ENCODE results near the gene TLCD2. TPM values are rescaled to one million over a fixed set of nuclear protein-coding genes. Genes with fewer than 3 reads are reported as not detected.

TLCD2 gene
- total and polyA plus RNA-seq, 2 of the 13 experiments (the other 11 are each of a cell fraction or from before 2014, with no cell fraction given) = 0.90 to 1.1 TPM

DNA sequence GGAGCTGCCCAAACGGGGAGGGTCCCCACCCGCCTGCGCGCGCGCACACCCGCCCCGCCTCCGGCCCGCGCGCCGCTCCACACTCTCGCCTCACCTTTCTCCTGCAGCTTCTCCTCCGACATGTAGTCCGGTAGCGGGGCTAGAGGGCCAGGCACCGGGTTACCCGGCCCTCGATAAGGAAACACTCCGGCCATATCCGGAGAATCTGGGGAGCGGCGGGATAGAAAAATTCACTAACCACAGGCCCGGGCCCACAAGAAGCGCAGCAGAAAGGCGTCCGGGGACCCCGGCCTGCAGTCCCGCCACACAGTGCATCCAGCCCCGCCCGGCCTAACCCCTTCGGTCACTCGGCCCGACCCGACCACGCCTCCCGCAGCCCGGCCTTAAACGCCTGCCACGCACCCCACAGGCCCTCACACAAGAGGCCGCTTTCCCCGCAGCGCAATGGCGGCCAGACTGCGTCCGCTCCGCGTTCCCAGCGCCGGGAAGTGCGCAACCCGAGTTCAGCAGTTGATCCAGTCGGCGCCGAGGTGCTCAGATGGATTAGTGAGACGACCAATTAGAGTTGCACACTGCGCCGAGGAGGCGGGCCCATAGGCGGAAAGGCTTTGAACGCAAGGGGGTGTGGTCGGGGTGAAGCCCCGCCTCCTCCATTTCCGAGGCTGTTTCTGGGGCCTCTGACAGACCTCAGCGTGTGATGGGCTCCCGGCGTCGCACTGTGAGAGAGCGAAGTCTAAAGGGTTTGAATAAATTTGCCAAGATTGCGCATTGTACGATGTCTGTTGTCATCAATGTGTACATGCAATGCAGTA, 25.6 kb downstream of the TLCD2 start, which contains the start of gene PRPF8 (continued):
- TF ChIP-seq, protein P1, sequence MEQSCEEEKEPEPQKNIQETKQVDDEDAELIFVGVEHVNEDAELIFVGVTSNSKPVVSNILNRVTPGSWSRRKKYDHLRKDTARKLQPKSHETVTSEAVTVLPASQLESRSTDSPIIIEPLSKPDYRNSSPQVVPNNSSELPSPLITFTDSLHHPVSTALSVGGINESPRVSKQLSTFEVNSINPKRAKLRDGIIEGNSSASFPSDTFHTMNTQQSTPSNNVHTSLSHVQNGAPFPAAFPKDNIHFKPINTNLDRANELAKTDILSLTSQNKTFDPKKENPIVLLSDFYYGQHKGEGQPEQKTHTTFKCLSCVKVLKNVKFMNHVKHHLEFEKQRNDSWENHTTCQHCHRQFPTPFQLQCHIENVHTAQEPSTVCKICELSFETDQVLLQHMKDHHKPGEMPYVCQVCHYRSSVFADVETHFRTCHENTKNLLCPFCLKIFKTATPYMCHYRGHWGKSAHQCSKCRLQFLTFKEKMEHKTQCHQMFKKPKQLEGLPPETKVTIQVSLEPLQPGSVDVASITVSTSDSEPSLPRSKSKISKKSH (CRISPR knock-in tag; IDR thresholded peaks at IDR 0.05; ENCODE audit: borderline replicate concordance) = 0 out of 2 replicates have a peak, but pooled peaks have one; percentile 56
- TF ChIP-seq XBP1 (CRISPR knock-in tag; IDR thresholded peaks at IDR 0.05) (no peak), ELF3 (CRISPR knock-in tag; IDR thresholded peaks at IDR 0.05) (peak; percentile 50; the same call in 1 of the 2 replicates), E2F2 (CRISPR knock-in tag; IDR thresholded peaks at IDR 0.05; ENCODE audit: borderline replicate concordance) (no peak), SMC3 (IDR thresholded peaks at IDR 0.05; ENCODE audit: low read length) (no peak), ZNF564 (CRISPR knock-in tag; IDR thresholded peaks at IDR 0.05) (no peak), ZNF234 (CRISPR knock-in tag; conservative IDR thresholded peaks at IDR 0.05) (no peak), GATAD1 (CRISPR knock-in tag; IDR thresholded peaks at IDR 0.05) (peak; percentile 93), HMG20B (CRISPR knock-in tag; conservative IDR thresholded peaks at IDR 0.05) (no peak), SETDB1 (CRISPR knock-in tag; IDR thresholded peaks at IDR 0.05; ENCODE audit: borderline replicate concordance) (no peak), ZNF30 (CRISPR knock-in tag; IDR thresholded peaks at IDR 0.05) (0 out of 2 replicates have a peak, but pooled peaks have one; percentile 48), ADNP (CRISPR knock-in tag; IDR thresholded peaks at IDR 0.05) (no peak), MXD4 (CRISPR knock-in tag; IDR thresholded peaks at IDR 0.05) (peak; percentile 76), HIC2 (CRISPR knock-in tag; IDR thresholded peaks at IDR 0.05; ENCODE audit: low read depth) (no peak)
- TF ChIP-seq, protein P2, sequence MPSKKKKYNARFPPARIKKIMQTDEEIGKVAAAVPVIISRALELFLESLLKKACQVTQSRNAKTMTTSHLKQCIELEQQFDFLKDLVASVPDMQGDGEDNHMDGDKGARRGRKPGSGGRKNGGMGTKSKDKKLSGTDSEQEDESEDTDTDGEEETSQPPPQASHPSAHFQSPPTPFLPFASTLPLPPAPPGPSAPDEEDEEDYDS (CRISPR knock-in tag; IDR thresholded peaks at IDR 0.05) = peak; percentile 92
- TF ChIP-seq, protein P3, sequence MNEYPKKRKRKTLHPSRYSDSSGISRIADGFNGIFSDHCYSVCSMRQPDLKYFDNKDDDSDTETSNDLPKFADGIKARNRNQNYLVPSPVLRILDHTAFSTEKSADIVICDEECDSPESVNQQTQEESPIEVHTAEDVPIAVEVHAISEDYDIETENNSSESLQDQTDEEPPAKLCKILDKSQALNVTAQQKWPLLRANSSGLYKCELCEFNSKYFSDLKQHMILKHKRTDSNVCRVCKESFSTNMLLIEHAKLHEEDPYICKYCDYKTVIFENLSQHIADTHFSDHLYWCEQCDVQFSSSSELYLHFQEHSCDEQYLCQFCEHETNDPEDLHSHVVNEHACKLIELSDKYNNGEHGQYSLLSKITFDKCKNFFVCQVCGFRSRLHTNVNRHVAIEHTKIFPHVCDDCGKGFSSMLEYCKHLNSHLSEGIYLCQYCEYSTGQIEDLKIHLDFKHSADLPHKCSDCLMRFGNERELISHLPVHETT (CRISPR knock-in tag; conservative IDR thresholded peaks at IDR 0.05) = no peak
- TF ChIP-seq, protein P4, sequence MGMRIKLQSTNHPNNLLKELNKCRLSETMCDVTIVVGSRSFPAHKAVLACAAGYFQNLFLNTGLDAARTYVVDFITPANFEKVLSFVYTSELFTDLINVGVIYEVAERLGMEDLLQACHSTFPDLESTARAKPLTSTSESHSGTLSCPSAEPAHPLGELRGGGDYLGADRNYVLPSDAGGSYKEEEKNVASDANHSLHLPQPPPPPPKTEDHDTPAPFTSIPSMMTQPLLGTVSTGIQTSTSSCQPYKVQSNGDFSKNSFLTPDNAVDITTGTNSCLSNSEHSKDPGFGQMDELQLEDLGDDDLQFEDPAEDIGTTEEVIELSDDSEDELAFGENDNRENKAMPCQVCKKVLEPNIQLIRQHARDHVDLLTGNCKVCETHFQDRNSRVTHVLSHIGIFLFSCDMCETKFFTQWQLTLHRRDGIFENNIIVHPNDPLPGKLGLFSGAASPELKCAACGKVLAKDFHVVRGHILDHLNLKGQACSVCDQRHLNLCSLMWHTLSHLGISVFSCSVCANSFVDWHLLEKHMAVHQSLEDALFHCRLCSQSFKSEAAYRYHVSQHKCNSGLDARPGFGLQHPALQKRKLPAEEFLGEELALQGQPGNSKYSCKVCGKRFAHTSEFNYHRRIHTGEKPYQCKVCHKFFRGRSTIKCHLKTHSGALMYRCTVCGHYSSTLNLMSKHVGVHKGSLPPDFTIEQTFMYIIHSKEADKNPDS (CRISPR knock-in tag; IDR thresholded peaks at IDR 0.05) = 0 out of 2 replicates have a peak, but pooled peaks have one; percentile 56
- TF ChIP-seq, protein P5, sequence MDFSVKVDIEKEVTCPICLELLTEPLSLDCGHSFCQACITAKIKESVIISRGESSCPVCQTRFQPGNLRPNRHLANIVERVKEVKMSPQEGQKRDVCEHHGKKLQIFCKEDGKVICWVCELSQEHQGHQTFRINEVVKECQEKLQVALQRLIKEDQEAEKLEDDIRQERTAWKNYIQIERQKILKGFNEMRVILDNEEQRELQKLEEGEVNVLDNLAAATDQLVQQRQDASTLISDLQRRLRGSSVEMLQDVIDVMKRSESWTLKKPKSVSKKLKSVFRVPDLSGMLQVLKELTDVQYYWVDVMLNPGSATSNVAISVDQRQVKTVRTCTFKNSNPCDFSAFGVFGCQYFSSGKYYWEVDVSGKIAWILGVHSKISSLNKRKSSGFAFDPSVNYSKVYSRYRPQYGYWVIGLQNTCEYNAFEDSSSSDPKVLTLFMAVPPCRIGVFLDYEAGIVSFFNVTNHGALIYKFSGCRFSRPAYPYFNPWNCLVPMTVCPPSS (IDR thresholded peaks at IDR 0.05) = no peak

Data from HepG2 (cell line).